ENCODE data around the gene CALML3.

Gene CALML3

DNA sequence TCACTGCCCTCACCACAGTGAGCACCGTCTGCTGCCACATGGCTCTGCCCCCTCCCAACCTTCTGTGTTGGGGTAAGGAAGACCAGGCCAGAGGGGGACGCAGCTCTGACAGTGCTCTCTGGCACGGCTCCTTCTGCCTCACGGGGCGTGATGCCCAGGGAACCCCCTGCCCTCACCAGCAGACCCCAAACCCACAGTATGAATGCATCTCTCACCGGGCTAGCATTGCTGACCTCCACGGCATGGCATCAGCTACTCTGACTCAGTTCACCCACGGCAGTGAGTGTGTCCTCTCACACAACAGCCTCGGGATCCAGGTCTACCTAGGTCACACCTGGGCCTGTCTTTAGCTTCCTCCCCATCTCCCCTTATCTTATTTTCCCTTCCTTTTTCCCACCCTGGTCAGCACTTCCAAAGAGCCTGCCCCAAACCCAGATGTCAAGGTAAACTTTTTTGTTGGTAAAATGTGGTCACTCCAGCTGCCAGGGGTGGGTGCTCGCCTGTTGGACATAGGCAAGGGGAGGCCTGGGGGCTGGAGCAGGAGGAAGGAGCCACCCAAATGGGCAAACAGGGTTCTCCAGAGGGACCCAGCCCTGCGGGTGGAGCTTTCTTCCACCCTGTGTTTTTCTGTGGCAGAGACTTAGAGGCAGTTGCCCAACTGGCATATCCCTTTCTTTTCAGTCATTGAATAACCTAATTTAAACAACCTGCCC lies 4.4 kb downstream of the CALML3 start:
- no peak for DNase-seq

DNA sequence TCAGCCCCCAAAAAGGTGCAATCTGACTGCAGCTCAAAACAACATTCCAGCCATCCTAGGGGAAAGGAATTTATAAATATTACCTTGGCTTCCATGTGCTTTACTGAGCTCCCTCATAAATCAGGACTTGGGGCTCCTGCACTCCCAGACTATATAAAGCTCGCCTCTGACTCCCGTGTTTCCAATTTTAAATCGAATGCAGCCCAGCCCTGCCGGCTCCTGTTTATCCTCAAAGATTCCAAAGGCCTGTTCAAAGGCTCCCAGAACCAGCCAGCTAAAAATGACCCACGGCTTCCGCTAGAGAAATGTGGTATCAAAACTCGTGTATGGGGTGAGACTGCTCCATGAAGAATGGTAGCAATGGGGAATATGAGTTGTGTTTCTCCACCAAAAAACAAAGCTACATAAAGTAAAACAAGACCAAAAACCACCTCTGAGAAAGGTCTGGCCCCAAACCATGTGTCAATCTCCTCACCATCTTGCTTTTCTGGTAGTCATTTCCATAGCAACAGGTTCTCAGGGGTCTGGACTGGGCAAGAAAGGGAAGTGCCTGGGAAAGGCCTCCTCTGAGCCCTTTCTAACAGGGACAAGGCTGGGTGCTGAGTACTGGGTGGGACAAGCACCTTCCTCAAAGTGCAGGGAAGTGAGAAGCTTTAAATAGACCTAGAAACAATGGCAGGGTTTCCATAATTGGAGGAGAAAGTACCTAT lies 5.1 kb downstream of the CALML3 start:
- no peak for DNase-seq

DNA sequence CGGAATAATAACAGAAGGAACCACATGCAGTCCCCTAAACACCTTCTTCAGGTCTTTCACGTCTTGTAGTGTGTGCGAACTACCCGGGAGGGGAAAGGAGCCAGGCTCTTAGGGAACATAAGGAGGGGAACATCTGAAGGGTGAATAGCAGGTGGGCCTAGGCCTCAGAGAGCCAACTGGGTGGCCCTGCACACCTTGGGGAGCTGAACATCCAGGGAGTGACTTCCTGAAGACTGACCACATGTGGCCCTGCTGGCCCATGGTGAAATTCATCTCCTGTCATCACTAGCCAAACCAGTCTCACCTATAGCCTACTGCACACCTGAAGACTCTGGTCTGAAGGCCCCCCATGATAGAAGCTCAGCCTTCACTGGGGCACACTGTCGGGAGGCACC lies 5.6 kb downstream of the CALML3 start:
- DNase-seq = no peak

DNA sequence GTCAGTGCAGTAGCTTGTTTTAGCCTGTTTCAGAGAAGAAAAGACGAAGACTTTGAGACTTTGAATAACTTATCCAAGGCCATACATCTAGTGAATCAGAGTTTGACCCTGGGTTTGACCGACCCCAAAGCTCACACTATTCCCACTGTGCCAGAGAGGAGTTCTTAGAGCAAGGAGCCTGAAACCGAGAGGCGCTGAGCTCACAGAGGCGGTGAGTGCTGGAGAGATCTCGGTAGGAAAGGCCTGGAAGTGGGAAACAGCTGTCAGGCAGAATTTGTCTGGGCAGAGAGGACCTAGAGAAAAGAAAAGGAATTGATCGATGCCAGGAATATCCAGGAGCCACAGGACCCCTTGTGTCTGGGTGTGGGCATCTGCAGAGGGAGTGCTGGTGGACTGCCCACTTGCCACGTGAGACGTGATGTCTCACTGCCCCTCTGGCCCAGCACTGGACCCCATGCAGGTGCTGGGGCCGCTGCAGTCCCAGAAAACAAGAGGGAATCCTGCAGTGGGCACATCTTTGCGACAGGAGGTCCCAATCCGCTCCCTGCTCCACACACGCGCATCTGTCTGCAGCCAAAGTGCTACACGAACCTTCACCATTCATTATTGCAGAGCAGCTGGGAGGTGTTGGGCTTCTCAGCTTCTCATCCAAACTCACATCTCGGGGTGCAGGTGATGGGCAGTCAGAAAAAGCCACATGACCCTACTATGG lies 6.2 kb downstream of the CALML3 start:
- no peak for DNase-seq

GRCh38 chr10:5531558-5532306 lies 7.0 kb downstream of the CALML3 start:
- DNase-seq = no peak

DNA sequence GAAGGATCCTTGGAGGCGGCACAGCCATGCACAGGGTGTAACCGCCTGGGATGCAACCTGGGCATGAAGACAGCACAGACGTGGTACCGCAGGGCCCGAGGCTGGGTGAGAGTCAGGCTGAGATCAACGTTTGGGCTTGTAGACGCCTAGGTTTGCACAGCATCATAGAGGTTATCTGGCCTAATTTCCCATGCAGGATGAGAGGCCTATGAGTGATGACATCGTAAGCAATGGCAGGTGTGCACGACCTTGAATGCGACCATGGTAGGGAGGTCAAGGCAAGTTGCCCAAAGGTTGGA lies 7.5 kb downstream of the CALML3 start:
- no peak for DNase-seq

DNA sequence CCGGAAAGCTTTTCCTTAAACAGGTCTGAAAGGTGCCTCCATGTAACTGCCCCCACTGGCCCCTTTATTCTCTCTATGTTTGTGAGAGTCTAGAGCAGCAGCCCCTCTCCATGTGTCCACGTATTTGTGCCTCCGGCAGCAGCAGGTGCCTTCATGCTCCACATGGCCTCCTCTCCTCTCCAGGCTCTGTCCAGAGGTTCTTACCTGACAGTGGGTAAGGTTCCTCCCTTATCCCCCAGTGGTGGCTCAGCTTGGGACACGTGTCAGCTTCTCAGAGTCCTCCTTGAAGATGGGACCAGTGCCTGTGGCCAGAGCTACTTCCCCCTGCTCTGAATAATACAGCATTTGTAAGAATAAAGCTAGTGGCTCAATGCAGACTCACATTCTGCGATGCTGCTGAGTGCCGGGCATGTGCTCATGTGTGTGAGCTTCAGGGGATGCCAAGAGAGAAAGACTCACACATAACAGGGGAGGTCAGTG lies 7.9 kb downstream of the CALML3 start:
- DNase-seq = no peak

GRCh38 chr10:5533098-5533731 lies 8.5 kb downstream of the CALML3 start:
- no peak for DNase-seq

DNA sequence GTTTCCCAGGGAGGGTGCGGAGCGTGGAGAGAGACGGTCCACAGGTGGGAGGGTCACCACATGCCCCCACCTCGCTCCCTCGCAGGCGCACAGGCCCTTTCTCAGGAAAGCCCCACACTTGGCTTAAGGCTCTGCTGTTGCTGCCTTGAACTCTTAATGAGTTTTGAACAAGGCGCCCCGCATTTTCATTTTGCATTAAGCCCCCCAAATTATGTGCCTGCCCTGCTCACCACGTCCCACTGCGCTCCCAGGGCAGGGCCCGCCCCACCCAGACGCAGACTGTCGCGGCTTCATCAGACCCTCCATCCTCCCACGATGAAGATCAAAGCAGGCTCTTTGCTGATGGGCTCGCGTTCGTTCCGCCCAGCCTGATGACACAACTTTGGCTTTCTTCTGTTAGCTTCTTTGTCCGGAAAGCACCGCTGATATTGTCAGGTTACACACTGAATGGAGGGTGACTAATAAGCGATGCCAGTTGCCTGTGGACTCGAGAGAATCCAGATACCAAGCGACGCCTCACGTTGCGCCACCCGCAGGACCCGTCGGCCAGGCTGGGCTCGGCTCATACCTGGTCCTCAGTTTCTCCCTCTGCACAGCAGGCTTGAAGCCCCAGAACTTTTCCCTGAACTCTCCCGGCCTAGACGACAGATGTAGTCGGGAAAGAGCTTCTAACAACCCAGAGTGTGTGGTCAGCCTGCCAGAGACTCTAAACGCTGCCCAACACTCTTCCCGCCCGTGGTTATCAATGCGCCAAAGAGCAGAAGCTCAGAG lies 9.5 kb downstream of the CALML3 start:
- DNase-seq = no peak

- DNase-seq = no peak
These were observed 10.4 kb downstream of the CALML3 start for GRCh38 chr10:5534880-5535856.

DNA sequence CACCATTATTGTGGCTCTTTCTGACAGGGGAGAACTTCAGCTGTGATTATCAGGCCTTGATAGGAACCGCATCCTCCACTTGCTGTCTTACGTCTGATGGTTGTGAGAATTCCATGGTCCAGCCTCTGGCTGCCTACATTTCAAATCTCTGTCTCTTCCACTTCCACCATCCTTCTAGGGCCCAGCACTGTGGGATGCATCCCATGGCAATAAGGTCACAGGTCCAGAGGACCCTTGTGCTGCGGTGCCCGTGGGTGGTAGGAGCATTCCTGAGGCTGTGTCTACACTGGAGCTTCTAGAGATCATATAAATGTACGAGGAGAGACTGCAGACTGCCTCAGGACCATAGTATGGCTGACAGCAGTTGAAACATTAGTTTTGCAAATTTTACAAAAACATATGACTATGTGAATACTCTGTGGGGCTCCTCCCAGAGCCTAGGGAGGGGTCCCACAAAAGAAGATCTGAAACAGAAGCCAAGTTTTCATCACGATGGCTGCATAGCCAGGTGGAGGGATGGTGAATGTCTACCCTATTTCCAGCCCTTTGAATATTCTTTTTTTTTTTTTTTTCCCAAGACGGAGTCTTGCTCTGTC lies 11.8 kb downstream of the CALML3 start:
- no peak for DNase-seq

DNA sequence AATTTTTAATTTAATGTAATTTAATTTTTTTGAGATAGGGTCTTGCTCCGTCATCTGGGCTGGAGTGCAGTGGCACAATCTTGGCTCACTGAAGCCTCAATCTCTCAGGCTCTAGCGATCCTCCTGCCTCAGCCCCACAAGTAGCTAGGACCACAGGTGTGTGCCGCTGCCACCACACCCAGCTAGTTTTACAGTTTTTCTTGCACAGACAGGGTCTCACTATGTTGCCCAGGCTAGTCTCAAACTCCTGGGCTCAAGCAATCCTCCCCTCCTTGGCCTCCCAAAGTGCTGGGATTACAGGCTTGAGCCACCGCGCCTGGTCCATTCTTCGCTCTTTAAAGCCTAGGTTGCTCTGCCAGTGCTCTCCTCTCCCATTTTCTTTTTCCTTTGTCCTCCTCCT lies 12.9 kb downstream of the CALML3 start:
- DNase-seq = no peak

- no peak for DNase-seq
These were observed 13.7 kb downstream of the CALML3 start for GRCh38 chr10:5538446-5538845.

- no peak for DNase-seq
These were observed 14.3 kb downstream of the CALML3 start for GRCh38 chr10:5538892-5539651.

GRCh38 chr10:5540080-5540479 lies 15.3 kb downstream of the CALML3 start:
- no peak for DNase-seq

GRCh38 chr10:5540891-5541290 lies 16.1 kb downstream of the CALML3 start:
- no peak for DNase-seq

DNA sequence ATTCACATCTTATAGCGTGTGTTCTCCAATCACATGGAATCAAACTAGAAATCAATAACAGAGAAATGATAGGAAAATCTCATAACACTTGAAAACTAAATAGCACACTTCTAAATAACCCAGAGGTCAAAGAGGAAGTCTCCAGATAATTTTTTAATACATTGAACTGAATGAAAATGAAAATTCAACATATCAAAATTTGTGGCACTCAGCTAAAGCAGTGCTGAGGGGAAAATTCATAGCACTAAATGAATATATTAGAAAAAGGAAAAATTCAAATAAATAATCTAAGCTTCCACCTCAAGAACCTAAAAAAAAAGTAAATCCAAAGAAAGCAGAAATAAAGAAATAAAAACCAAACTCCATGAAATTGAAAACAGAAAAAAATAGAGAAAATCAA lies 17.3 kb downstream of the CALML3 start:
- DNase-seq = no peak

DNA sequence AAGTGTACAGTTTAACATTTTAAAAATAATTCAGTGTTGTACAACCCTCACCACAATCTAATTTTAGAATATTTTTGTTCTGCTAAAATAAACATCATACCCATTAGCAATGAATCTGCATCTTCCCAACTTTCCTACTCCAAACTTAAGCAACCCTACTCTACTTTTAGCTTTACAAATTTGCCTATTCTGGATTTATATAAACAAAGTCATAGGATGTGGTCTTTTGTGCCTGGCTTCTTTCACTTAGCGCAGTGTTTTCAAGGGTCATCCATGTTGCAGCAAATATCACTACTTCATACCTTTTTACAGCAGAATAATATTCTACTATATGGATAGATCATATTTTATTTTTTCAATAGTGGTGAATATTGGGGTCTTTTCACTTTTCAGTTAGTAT lies 18.9 kb downstream of the CALML3 start:
- no peak for DNase-seq

- no peak for DNase-seq
These were observed 19.6 kb downstream of the CALML3 start for GRCh38 chr10:5544216-5544805.

All from DMS153 (cell line).